ENCODE results near the gene ENAH.

- TF ChIP-seq CTCF (conservative IDR thresholded peaks at IDR 0.05; ENCODE audit: low read depth in 2 of 2): no peak
- no peak for TF ChIP-seq EZH2 (IDR thresholded peaks at IDR 0.05; ENCODE audit: low read depth, unreplicated experiment)
- no peak for TF ChIP-seq ZNF331 (CRISPR knock-in tag; IDR thresholded peaks at IDR 0.05; ENCODE audit: low read depth)
- no peak for TF ChIP-seq POLR2AphosphoS5 (IDR thresholded peaks at IDR 0.05; ENCODE audit: low read depth)
- TF ChIP-seq CREB1 (CRISPR knock-in tag; IDR thresholded peaks at IDR 0.05; ENCODE audit: low read depth): no peak
Measured at GRCh38 chr1:225448146-225448805, 204.6 kb downstream of the ENAH start.
